Chondrocyte (in vitro differentiated cells): ENCODE measurements around the gene MUC20. TPM values are rescaled to one million over a fixed set of nuclear protein-coding genes. Genes with fewer than 3 reads are reported as not detected.
"Not testable (repeated sequence)": the region's sequence is repeated elsewhere in the genome, so short reads cannot be mapped to it uniquely, and the experiment has no call there.

Source experiments
- DNase-seq: peaks from one replicate; pipeline ENCODE4 v3.0.0; 2021; ENCODE audit warnings: mixed read lengths, low spot score
- H3K27ac Mint-ChIP-seq: one replicate; pipeline ENCODE4 v1.8.0; 2021; ENCODE audit warnings: mild to moderate bottlenecking, moderate library complexity, mixed read lengths; ENCODE audit not compliant: unreplicated experiment
- H3K27me3 Mint-ChIP-seq: 2 replicates; pipeline ENCODE4 v1.8.0; 2021; ENCODE audit warnings: low read depth, mixed read lengths
- H3K36me3 Mint-ChIP-seq: 2 replicates; pipeline ENCODE4 v1.8.0; 2021; ENCODE audit warnings: low read depth, mixed read lengths
- H3K4me1 Mint-ChIP-seq: 2 replicates; pipeline ENCODE4 v1.8.0; 2021; ENCODE audit warnings: low read depth, mild to moderate bottlenecking, mixed read lengths
- H3K4me3 Mint-ChIP-seq: one replicate; pipeline ENCODE4 v1.8.0; 2021; ENCODE audit warnings: mild to moderate bottlenecking, moderate library complexity, mixed read lengths; ENCODE audit not compliant: unreplicated experiment
- H3K9me3 Mint-ChIP-seq: 2 replicates; pipeline ENCODE4 v1.8.0; 2021; ENCODE audit warnings: low read depth, mixed read lengths
- long read RNA-seq: library from polyadenylated mRNA; stranded (forward); transcript quantifications from one replicate; pipeline ENCODE4 v2.0.0, GENCODE V29; 2021
- total RNA-seq: library from RNA; stranded (reverse); gene quantifications from 3 replicates; pipeline ENCODE4 v1.2.1, GENCODE V29; 2021

Gene MUC20, protein sequence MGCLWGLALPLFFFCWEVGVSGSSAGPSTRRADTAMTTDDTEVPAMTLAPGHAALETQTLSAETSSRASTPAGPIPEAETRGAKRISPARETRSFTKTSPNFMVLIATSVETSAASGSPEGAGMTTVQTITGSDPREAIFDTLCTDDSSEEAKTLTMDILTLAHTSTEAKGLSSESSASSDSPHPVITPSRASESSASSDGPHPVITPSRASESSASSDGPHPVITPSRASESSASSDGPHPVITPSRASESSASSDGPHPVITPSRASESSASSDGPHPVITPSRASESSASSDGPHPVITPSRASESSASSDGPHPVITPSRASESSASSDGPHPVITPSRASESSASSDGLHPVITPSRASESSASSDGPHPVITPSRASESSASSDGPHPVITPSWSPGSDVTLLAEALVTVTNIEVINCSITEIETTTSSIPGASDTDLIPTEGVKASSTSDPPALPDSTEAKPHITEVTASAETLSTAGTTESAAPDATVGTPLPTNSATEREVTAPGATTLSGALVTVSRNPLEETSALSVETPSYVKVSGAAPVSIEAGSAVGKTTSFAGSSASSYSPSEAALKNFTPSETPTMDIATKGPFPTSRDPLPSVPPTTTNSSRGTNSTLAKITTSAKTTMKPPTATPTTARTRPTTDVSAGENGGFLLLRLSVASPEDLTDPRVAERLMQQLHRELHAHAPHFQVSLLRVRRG
- total RNA-seq = 2.2 to 8.4 TPM (median 3.0 TPM) in 3 replicates
- long read RNA-seq = 0 reads

DNA sequence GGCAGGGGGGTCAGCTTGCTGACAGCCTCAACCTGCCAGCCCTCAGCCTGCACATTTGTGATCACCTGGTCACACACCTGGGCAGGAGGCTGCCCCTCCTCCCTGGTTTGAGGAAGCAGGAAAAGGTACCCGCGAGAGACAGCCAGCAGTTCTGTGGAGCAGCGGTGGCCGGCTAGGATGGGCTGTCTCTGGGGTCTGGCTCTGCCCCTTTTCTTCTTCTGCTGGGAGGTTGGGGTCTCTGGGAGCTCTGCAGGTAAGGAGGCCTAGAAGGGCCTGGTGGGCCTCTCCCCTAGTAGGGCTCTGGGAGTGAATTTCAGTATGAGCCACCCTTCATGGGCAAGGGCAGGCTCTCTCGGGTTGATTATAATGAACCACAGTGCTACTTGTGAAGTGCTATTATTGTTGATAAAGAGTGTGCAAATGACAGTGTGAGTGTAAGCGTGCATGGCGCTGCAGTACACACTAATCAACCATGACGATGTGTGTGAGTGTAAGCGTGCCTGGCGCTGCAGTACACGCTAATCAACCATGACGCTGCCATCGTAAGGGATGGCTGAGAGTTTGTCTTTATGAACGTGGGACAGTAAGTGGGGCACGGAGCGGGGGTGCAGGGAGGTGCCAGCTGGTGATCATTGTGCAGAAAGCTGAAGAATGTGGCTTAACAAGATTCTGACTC lies at the start of gene MUC20:
Gene MUC20, plus strand, starts transcription at position 148 of the 676 bp plus-strand sequence. Its CDS starts 30 bp downstream, at position 178.
- H3K27me3 Mint-ChIP-seq = peaks cover 25% of the 10 kb centered on the region
- H3K4me1 Mint-ChIP-seq, H3K27ac Mint-ChIP-seq, H3K36me3 Mint-ChIP-seq, H3K9me3 Mint-ChIP-seq, H3K4me3 Mint-ChIP-seq: not testable (repeated sequence)
- peak; percentile 89 for DNase-seq

DNA sequence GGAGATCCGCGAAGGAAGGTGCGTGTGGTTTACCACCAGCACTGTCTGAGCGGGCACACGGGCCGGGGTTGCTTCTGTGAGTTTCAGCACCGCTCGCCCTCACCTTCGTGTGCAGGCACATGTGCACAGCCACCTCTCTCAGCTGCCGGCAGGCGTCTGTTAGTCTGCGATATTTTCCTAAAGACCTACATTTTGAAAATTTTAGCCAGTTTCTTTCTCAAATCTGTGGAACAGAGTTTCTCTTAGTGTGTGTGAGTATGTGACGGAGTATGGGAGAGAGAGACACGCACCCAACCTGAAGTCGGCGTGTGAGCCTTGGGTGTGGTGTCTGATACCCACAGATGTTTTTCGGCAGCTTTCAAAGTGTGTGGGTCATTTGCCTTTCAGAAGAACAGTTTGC lies 49.5 kb upstream of the MUC20 start:
- H3K27ac Mint-ChIP-seq, H3K9me3 Mint-ChIP-seq, H3K4me1 Mint-ChIP-seq, DNase-seq, H3K27me3 Mint-ChIP-seq, H3K4me3 Mint-ChIP-seq: not testable (repeated sequence)
- H3K36me3 Mint-ChIP-seq = peaks cover 21% of the 10 kb centered on the region

DNA sequence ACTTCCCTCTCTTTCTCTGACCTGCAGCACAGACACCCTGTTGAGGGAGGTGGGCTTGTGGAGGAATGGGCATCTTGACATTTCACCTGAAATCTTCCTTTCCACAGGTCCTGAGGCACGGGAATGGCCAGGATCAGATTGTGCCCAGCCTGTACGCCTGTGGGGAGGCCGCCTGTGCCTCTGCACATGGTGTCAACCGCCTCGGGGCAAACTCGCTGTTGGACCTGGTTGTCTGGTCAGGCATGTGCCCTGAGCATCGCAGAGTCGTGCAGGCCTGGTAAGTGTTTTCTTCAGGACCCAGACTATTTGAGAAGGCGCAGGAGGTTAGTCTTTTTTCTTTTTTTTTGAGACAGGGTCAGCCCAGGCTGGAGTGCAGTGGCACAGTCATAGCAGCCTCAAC lies 47.1 kb upstream of the MUC20 start:
- not testable (repeated sequence) for H3K9me3 Mint-ChIP-seq
- peaks cover 31% of the 10 kb centered on the region for H3K36me3 Mint-ChIP-seq

DNA sequence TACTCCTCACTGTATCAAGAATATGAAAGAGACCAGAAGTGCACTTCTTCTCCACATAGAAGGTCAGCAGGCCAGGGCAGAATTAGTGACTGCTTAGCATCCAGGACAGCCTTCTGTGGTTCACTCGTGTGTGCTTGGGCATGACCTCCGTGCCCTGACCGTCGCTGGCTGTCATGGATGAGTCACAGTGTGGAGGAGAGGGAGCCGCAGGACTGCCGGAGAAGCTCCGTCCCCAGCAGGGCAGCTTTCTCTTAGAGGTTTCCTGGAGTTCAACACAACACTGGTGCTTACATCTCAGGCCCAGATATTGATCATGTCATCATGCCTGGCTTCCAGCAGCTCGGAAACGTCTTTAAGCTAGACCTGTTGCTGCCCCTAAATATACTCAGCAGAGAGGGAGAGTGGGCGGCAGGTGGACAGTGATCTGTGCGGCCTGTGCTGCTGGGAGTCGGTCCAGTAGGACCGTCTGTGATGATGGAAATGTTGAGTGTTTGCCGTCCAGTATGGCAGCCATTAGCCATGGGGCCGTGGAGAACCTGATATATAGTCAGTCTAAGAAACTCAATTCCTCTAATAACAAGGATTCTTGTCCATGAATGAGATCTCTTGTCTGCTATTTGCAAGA lies 42.3 kb upstream of the MUC20 start:
- not testable (repeated sequence) for H3K27ac Mint-ChIP-seq, H3K9me3 Mint-ChIP-seq, H3K4me3 Mint-ChIP-seq, DNase-seq, H3K27me3 Mint-ChIP-seq, H3K4me1 Mint-ChIP-seq
- peaks cover 26% of the 10 kb centered on the region for H3K36me3 Mint-ChIP-seq

More for the DNA sequence above, 47.1 kb upstream of the MUC20 start:
- not testable (repeated sequence) for H3K4me3 Mint-ChIP-seq, DNase-seq, H3K27me3 Mint-ChIP-seq, H3K4me1 Mint-ChIP-seq, H3K27ac Mint-ChIP-seq

DNA sequence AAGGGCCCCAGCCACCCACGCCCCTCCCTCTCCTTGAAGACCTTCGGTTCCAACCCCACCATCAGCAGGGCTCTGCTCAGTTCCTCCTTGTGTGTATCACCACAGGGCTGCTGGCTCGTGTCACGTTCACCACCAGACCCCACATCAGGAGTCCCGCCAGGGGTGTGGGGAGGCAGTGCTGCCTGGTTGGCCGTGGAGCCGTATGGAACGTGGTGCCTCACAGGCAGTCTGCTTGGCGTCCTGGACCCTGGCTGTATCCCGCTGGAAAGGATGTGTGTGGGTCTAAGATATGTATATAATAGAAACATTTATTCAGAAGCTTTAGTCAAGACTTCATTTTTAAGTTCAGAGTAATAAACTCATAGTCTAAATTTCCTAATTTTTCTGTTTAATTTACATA lies 40.1 kb upstream of the MUC20 start:
- not testable (repeated sequence) for H3K4me3 Mint-ChIP-seq, H3K27ac Mint-ChIP-seq, H3K27me3 Mint-ChIP-seq, DNase-seq, H3K9me3 Mint-ChIP-seq, H3K4me1 Mint-ChIP-seq
- H3K36me3 Mint-ChIP-seq = peaks cover 36% of the 10 kb centered on the region

DNA sequence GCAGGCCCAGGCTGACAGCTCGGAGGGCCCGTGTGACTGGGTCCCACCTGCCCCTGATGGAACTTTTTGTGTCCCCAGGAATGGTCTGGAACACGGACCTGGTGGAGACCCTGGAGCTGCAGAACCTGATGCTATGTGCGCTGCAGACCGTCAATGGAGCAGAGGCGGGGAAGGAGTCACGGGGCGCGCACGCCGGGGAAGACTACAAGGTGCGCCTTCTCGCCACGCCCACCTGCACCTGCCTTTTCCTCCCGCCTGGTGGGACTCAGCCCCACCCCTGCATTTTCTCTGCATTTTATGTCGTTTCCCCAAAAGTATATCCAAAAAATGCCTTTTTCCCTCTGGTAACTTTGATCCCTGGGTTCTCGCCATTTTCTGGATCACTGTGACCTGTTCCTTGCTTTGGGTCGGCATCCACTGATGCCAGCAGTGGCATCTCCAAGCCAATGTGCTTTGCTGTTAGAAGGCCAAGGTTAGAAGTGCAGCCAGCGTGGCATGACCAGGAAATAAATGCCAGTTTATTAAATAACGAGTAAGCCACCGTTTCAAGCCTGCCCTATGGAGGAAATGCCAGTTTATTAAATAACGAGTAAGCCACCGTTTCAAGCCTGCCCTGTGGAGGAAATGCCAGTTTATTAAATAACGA lies 39.2 kb upstream of the MUC20 start:
- H3K36me3 Mint-ChIP-seq = peaks cover 41% of the 10 kb centered on the region
- not testable (repeated sequence) for DNase-seq, H3K4me3 Mint-ChIP-seq, H3K27ac Mint-ChIP-seq, H3K9me3 Mint-ChIP-seq, H3K27me3 Mint-ChIP-seq, H3K4me1 Mint-ChIP-seq

DNA sequence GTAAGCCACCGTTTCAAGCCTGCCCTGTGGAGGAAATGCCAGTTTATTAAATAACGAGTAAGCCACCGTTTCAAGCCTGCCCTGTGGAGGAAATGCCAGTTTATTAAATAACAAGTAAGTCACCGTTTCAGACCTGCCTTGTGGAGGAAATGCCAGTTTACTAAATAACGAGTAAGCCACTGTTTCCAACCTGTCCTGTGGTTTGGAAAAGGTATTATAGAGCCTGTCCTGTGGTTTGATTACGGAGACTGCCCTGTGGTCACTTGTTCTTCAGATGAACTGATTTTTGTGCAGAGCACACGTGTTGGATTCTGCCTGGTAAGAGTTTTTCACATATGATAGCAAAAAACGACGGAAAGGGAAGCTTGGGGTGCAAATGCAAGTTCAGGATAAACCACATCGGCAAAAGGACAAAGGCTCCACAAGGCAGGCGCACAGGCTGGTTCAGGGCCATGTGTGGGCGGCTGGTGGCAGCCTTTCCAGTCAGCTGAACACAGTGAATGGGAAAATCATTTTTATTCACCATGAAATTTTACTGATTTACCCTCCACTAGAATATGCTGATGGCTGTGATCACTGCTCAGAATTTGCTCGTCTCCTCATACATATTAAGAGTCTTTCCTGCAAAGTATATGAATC lies 38.6 kb upstream of the MUC20 start:
- H3K27me3 Mint-ChIP-seq, H3K27ac Mint-ChIP-seq, DNase-seq, H3K9me3 Mint-ChIP-seq, H3K4me1 Mint-ChIP-seq, H3K4me3 Mint-ChIP-seq: not testable (repeated sequence)
- peaks cover 40% of the 10 kb centered on the region for H3K36me3 Mint-ChIP-seq

DNA sequence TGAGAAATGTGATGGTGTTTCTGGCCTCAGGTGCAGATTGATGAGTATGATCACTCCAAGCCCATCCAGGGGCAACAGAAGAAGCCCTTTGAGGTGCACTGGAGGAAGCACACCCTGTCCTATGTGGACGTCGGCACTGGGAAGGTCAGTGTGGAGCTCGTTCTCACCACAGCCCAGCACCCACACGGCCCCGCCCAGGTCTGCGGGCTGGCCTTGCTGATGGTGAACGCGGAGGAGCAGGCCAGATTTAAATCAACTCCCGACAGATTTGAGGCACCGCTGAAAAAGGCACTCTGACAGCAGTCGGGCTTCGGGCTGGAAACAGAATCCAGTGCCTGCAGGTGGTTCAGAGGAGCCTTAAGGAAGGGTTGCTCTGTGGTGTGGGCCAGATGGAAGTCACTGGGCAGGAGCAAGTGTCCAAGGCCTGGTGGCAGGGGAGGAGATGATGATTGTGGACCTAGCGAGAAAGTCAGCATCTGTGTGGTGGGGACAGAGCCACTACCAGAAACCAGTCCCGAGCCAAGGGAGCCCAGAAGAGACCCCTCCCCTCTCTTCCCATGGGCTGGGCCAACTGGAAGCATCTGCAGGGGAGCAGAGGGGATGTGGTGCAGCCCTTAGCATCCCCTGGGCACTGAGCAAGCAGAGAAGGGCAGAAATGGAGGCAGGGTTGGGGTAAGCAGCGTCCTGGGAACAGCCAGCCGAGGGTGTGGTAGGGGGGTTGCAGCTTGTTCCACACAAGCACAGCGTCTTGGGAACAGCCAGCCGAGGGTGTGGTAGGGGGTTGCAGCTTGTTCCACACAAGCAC lies 36.9 kb upstream of the MUC20 start:
- H3K27ac Mint-ChIP-seq, H3K4me3 Mint-ChIP-seq, H3K9me3 Mint-ChIP-seq, H3K4me1 Mint-ChIP-seq, H3K27me3 Mint-ChIP-seq, DNase-seq: not testable (repeated sequence)
- H3K36me3 Mint-ChIP-seq = peaks cover 31% of the 10 kb centered on the region

DNA sequence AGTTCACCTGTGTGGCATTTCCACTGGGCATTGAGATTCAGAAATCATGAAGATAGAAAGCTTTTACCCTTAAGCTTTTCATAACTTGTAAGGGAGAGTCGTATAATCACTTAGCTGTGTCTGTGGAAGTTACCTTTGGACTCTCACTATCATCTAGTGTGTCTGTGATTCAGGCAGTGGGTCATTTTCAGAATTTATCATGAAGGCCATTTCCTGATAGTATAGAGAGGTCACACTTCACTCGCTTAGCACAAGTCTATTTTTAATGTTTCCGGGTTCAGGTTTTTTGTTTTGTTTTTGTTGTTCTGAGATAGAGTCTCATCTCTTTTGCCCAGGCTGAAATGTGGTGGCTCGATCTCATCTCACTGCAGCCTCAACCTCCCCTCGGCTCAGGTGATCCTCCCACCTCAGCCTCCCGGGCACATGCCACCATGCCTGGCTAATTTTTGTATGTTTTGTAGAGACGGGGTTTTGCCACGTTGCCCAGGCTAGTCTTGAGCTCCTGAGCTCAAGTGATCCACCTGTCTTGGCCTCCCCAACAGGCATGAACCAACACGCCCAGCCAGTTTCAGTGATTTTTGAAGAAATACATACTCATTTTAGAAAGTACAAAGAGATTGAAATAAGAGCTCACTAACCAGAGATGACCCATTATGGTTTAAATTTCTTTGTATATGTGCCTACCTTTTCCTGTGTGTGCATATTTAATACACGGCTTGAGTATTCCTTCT lies 36.1 kb upstream of the MUC20 start:
- H3K27me3 Mint-ChIP-seq, H3K4me3 Mint-ChIP-seq, DNase-seq, H3K9me3 Mint-ChIP-seq: not testable (repeated sequence)
- Mint-ChIP-seq H3K27ac (peak overlapping the region; percentile 66), H3K36me3 (peaks cover 37% of the 10 kb centered on the region), H3K4me1 (peaks cover 11% of the 10 kb centered on the region)

DNA sequence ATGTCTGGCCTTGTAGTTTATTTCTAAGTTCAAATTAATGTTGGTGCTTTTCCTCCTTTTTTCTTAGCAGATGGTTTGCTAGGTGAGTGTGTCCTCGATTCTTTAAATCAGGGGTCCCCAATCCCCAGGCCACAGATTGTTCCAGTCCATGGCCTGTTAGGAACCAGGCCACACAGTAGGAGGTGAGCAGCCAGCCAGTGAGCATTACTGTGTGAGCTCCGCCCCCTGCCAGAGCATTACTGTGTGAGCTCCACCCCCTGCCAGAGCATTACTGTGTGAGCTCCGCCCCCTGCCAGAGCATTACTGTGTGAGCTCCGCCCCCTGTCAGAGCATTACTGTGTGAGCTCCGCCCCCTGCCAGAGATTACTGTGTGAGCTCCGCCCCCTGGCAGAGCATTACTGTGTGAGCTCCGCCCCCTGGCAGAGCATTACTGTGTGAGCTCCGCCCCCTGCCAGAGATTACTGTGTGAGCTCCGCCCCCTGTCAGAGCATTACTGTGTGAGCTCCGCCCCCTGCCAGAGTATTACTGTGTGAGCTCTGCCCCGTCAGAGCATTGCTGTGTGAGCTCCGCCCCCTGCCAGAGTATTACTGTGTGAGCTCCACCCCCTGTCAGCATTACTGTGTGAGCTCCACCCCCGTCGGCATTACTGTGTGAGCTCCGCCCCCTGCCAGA lies 34.1 kb upstream of the MUC20 start:
- not testable (repeated sequence) for H3K27ac Mint-ChIP-seq, DNase-seq, H3K9me3 Mint-ChIP-seq, H3K4me3 Mint-ChIP-seq, H3K27me3 Mint-ChIP-seq
- H3K36me3 Mint-ChIP-seq = peaks cover 39% of the 10 kb centered on the region
- H3K4me1 Mint-ChIP-seq = peaks cover 20% of the 10 kb centered on the region
